Panc1 (cell line): Measurements from ENCODE around the gene ZNF582. TPM values are rescaled to one million over a fixed set of nuclear protein-coding genes. Genes with fewer than 3 reads are reported as not detected.
A peak's percentile ranks its signal among the peaks of the same experiment; 100 is the strongest.

Experiments
- ATAC-seq: fragments of 200-7000 bp; cut with Tn5 transposase; 2 replicates; pipeline ENCODE4 v1.9.1; 2020; ENCODE audit warnings: mild to moderate bottlenecking, moderate library complexity
- BruUV-seq: library from RNA; stranded (reverse); fragments of 400-500 nt; replicated peaks from 2 replicates; lab custom pipeline; 2021; lab: Mats Ljungman, UMichigan
- CTCF ChIA-PET: fragments of 300-600 bp; sonication (Branson Sonifier 250); formaldehyde crosslinking; loops from one replicate; lab custom pipeline; 2022; ENCODE audit warnings: antibody characterized with exemption; lab: Charles Lee
- POLR2A ChIA-PET: fragments of 300-600 bp; sonication (Branson Sonifier 250); formaldehyde crosslinking; loops from one replicate; lab custom pipeline; 2022; ENCODE audit warnings: antibody characterized with exemption; lab: Charles Lee
- DNase-seq: peaks from one replicate; pipeline ENCODE4 v3.0.0-alpha.2; 2010; ENCODE audit warnings: low read depth, low spot score
- H3K27ac ChIP-seq: 2 replicates; pipeline ENCODE4 v1.5.1; 2011; ENCODE audit warnings: mild to moderate bottlenecking, low read length, inconsistent platforms
- H3K27me3 ChIP-seq: fragments of 200-500 bp; sonication (Bioruptor generic); 2 replicates; pipeline ENCODE4 v1.6.0; 2014; ENCODE audit warnings: low read length, inconsistent platforms; ENCODE audit not compliant: control insufficient read depth, insufficient read depth
- H3K36me3 ChIP-seq: fragments of 200-500 bp; sonication (Bioruptor generic); 2 replicates; pipeline ENCODE4 v1.5.1; 2014; ENCODE audit warnings: inconsistent platforms, mild to moderate bottlenecking, low read length, moderate library complexity; ENCODE audit not compliant: control insufficient read depth, insufficient read depth
- H3K4me1 ChIP-seq: 2 replicates; pipeline ENCODE4 v1.5.1; 2011; ENCODE audit warnings: inconsistent platforms, mild to moderate bottlenecking, low read length, moderate library complexity; ENCODE audit not compliant: control insufficient read depth, insufficient read depth
- H3K4me3 ChIP-seq, 2 experiments: 2 replicates each; pipeline ENCODE4 v1.5.1; 2011 to 2012; ENCODE audit warnings: low read depth in 2 of 2, low read length in 2 of 2, mild to moderate bottlenecking in 2 of 2, inconsistent platforms in 1 of 2, moderate library complexity in 1 of 2
- H3K9me3 ChIP-seq: fragments of 200-500 bp; sonication (Bioruptor generic); 2 replicates; pipeline ENCODE4 v1.5.1; 2014; ENCODE audit warnings: low read depth, mild to moderate bottlenecking, inconsistent platforms, low read length, moderate library complexity; ENCODE audit not compliant: control insufficient read depth, insufficient read depth
- POLR2AphosphoS5 ChIP-seq: IDR thresholded peaks from 2 replicates; pipeline ENCODE4 v1.6.1; 2012; ENCODE audit warnings: mild to moderate bottlenecking, low read depth, low read length, moderate library complexity
- in situ Hi-C: cut with HindIII; loops from 2 replicates; pipeline ENCODE4 v1.10.0; 2016; ENCODE audit warnings: low sequenced_read_pairs, low pct_unique_long_range_greater_than_20kb
- intact Hi-C: fragments of 100-400 bp; cut with micrococcal nuclease; formaldehyde crosslinking; loops from one replicate; pipeline ENCODE4 v1.10.0; 2022; ENCODE audit not compliant: unreplicated experiment
- total RNA-seq: library from RNA; stranded (reverse); gene quantifications from one replicate; pipeline ENCODE4 v1.2.1, GENCODE V29; 2021; ENCODE audit not compliant: unreplicated experiment
- TF ChIP-seq, protein P1 (sequence below): fragments of 450-650 bp; IDR thresholded peaks from 2 replicates; pipeline ENCODE4 v1.5.1; 2017; ENCODE audit warnings: mild to moderate bottlenecking
- TF ChIP-seq, protein P2 (sequence below), 2 experiments: IDR thresholded peaks; 2 replicates each; pipeline ENCODE4 v1.6.1; 2011 to 2012; ENCODE audit warnings: low read depth in 2 of 2, control low read depth in 1 of 2, low read length in 1 of 2, mild to moderate bottlenecking in 1 of 2, moderate library complexity in 1 of 2; ENCODE audit not compliant: insufficient read depth in 1 of 2

The ZNF582 gene
- total RNA-seq, 1 experiment from 2014 or later = 2.0 TPM

- no peaks in the 10 kb centered on the region for H3K36me3 ChIP-seq
- no peak for ATAC-seq
- no peak overlapping the region for H3K27ac ChIP-seq
- no peak overlapping the region for H3K4me3 ChIP-seq
- H3K27me3 ChIP-seq = no peaks in the 10 kb centered on the region
- no peak for DNase-seq
- POLR2A ChIA-PET = no interaction called here
- intact Hi-C loops (no loop called here), in situ Hi-C loops (no loop called here)
- CTCF ChIA-PET = interaction anchor here (0.6 kb wide), 1 partner anchor 411 kb away, joined by 4 read pairs; no protein-coding TSS in a partner anchor
- no peaks in the 10 kb centered on the region for H3K9me3 ChIP-seq
- no peaks in the 10 kb centered on the region; the same call in 1 of the 2 replicates for H3K4me1 ChIP-seq
- BruUV-seq = no TSS peak
- no peak for TF ChIP-seq POLR2AphosphoS5
These were observed 42.1 kb downstream of the ZNF582 start for GRCh38 chr19:56351208-56351607.

DNA sequence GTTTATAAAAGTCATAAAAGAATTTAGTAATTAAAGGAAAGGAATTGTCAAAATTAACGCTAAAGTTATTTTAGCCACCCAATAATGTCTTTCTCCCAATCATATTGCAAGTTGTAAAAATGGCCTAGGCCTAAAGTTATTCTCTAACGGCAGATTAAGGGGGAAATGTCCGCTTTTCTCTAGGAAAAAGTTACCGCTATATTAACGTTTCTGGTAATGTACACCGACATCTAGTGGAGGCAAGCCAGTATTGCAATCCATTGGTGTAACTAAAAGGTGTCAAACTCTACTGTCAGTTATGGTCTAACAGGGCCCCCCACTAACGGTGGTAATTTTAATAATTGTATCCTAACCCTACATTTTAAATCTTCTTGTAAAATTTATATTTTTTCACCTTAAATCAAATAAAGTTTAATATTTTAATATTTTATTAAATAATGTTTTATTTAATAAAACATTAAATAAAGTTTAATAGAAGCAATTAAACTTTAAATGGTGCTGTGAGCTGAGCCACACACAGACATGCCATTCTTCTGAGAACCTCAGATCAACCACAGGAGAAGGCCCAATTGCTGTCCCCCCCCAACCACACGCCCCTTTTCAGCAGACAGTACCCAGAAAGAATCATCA, 42.8 kb downstream of the ZNF582 start:
- in situ Hi-C loops (no loop called here), intact Hi-C loops (no loop called here)
- ChIA-PET CTCF (interaction anchor here (3.1 kb wide), 1 partner anchor 97 kb away, joined by 18 read pairs; no protein-coding TSS in a partner anchor), POLR2A (no interaction called here)
- DNase-seq (peak; percentile 45), ATAC-seq (no peak)
- H3K4me3 ChIP-seq = no peak overlapping the region
- H3K27ac ChIP-seq = no peak overlapping the region
- no peaks in the 10 kb centered on the region for H3K9me3 ChIP-seq
- H3K36me3 ChIP-seq = no peaks in the 10 kb centered on the region
- no TSS peak for BruUV-seq
- H3K4me1 ChIP-seq = no peaks in the 10 kb centered on the region; the same call in 1 of the 2 replicates
- no peaks in the 10 kb centered on the region for H3K27me3 ChIP-seq
- TF ChIP-seq, protein P1, sequence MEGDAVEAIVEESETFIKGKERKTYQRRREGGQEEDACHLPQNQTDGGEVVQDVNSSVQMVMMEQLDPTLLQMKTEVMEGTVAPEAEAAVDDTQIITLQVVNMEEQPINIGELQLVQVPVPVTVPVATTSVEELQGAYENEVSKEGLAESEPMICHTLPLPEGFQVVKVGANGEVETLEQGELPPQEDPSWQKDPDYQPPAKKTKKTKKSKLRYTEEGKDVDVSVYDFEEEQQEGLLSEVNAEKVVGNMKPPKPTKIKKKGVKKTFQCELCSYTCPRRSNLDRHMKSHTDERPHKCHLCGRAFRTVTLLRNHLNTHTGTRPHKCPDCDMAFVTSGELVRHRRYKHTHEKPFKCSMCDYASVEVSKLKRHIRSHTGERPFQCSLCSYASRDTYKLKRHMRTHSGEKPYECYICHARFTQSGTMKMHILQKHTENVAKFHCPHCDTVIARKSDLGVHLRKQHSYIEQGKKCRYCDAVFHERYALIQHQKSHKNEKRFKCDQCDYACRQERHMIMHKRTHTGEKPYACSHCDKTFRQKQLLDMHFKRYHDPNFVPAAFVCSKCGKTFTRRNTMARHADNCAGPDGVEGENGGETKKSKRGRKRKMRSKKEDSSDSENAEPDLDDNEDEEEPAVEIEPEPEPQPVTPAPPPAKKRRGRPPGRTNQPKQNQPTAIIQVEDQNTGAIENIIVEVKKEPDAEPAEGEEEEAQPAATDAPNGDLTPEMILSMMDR = peak; percentile 93
- TF ChIP-seq, protein P2, sequence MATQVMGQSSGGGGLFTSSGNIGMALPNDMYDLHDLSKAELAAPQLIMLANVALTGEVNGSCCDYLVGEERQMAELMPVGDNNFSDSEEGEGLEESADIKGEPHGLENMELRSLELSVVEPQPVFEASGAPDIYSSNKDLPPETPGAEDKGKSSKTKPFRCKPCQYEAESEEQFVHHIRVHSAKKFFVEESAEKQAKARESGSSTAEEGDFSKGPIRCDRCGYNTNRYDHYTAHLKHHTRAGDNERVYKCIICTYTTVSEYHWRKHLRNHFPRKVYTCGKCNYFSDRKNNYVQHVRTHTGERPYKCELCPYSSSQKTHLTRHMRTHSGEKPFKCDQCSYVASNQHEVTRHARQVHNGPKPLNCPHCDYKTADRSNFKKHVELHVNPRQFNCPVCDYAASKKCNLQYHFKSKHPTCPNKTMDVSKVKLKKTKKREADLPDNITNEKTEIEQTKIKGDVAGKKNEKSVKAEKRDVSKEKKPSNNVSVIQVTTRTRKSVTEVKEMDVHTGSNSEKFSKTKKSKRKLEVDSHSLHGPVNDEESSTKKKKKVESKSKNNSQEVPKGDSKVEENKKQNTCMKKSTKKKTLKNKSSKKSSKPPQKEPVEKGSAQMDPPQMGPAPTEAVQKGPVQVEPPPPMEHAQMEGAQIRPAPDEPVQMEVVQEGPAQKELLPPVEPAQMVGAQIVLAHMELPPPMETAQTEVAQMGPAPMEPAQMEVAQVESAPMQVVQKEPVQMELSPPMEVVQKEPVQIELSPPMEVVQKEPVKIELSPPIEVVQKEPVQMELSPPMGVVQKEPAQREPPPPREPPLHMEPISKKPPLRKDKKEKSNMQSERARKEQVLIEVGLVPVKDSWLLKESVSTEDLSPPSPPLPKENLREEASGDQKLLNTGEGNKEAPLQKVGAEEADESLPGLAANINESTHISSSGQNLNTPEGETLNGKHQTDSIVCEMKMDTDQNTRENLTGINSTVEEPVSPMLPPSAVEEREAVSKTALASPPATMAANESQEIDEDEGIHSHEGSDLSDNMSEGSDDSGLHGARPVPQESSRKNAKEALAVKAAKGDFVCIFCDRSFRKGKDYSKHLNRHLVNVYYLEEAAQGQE (IDR thresholded peaks at IDR 0.05; ENCODE audit: insufficient read depth in 1 of 2, low read depth in 2 of 2, low read length in 1 of 2) = no peak

- intact Hi-C loops = no loop called here
- no peak for TF ChIP-seq POLR2AphosphoS5
- TF ChIP-seq, protein P1 = peak; percentile 90
- no peak overlapping the region for H3K4me3 ChIP-seq
- no TSS peak for BruUV-seq
- in situ Hi-C loops = no loop called here
- no peaks in the 10 kb centered on the region for H3K36me3 ChIP-seq
- POLR2A ChIA-PET = no interaction called here
- H3K27me3 ChIP-seq = no peaks in the 10 kb centered on the region
- peak; percentile 77 for ATAC-seq
- H3K27ac ChIP-seq = no peak overlapping the region
- peaks cover 3% of the 10 kb centered on the region; the same call in 1 of the 2 replicates for H3K9me3 ChIP-seq
- no peaks in the 10 kb centered on the region; the same call in 1 of the 2 replicates for H3K4me1 ChIP-seq
- CTCF ChIA-PET = interaction anchor here (0.6 to 3.1 kb wide), 7 partner anchors 15 to 1369 kb away, joined by 3 to 18 read pairs (median 4); no protein-coding TSS in a partner anchor
- DNase-seq = no peak
These were observed 45.0 kb downstream of the ZNF582 start for GRCh38 chr19:56348289-56348877.
